Esophagus mucosa (tissue), 1 donor: ENCODE results near the gene FAM131C. TPM values are rescaled to one million over a fixed set of nuclear protein-coding genes. Genes with fewer than 3 reads are reported as not detected.

Experiments
- ATAC-seq: fragments of 200-7000 bp; cut with Tn5 transposase; one replicate; pipeline ENCODE4 v1.9.1; 2020
- total RNA-seq: library from RNA; stranded (reverse); gene quantifications from one replicate; pipeline ENCODE4 v1.2.4, GENCODE V29; 2023
- donor health status: DM: yes; HTN: yes; CAD: no.

Gene FAM131C
- total RNA-seq, 1 donor from 2014 or later, result 0.80 TPM

- peak; percentile 17 for ATAC-seq
These were observed 28.2 kb upstream of the FAM131C start for GRCh38 chr1:16101623-16102022.

- ATAC-seq, result no peak
These were observed 26.0 kb upstream of the FAM131C start for GRCh38 chr1:16099412-16099811.

- no peak for ATAC-seq
These were observed 22.0 kb upstream of the FAM131C start for GRCh38 chr1:16095447-16095846.

- no peak for ATAC-seq
These were observed 21.2 kb upstream of the FAM131C start for GRCh38 chr1:16094453-16095158.

GRCh38 chr1:16093611-16094010, 20.2 kb upstream of the FAM131C start:
- no peak for ATAC-seq

GRCh38 chr1:16092923-16093511, 19.6 kb upstream of the FAM131C start:
- ATAC-seq, result no peak

- no peak for ATAC-seq
These were observed 18.9 kb upstream of the FAM131C start for GRCh38 chr1:16092097-16092922.

- ATAC-seq, result peak; percentile 85
These were observed 17.8 kb upstream of the FAM131C start for GRCh38 chr1:16091296-16091695.

GRCh38 chr1:16090076-16090826, 16.8 kb upstream of the FAM131C start:
- no peak for ATAC-seq

GRCh38 chr1:16088996-16089395, 15.5 kb upstream of the FAM131C start:
- ATAC-seq, result peak; percentile 66

GRCh38 chr1:16088351-16088911, 15.0 kb upstream of the FAM131C start:
- ATAC-seq, result peak; percentile 76

GRCh38 chr1:16087733-16088132, 14.3 kb upstream of the FAM131C start:
- no peak for ATAC-seq

GRCh38 chr1:16085522-16085921, 12.1 kb upstream of the FAM131C start:
- no peak for ATAC-seq

GRCh38 chr1:16083486-16083885, 10.0 kb upstream of the FAM131C start:
- ATAC-seq, result no peak

- peak; percentile 58 for ATAC-seq
These were observed 9.0 kb upstream of the FAM131C start for GRCh38 chr1:16082283-16083038.

- ATAC-seq, result no peak
These were observed 8.2 kb upstream of the FAM131C start for GRCh38 chr1:16081636-16082035.

- ATAC-seq, result no peak
These were observed 7.1 kb upstream of the FAM131C start for GRCh38 chr1:16080422-16081150.

GRCh38 chr1:16078925-16079656, 5.6 kb upstream of the FAM131C start:
- ATAC-seq, result peak; percentile 52

GRCh38 chr1:16077406-16078245, 4.2 kb upstream of the FAM131C start:
- peak; percentile 17 for ATAC-seq
